Measurements from ENCODE around the gene C4orf50.

- no peak for TF ChIP-seq EZH2phosphoT487 (IDR thresholded peaks at IDR 0.05; ENCODE audit: low read depth)
- TF ChIP-seq, protein P1, sequence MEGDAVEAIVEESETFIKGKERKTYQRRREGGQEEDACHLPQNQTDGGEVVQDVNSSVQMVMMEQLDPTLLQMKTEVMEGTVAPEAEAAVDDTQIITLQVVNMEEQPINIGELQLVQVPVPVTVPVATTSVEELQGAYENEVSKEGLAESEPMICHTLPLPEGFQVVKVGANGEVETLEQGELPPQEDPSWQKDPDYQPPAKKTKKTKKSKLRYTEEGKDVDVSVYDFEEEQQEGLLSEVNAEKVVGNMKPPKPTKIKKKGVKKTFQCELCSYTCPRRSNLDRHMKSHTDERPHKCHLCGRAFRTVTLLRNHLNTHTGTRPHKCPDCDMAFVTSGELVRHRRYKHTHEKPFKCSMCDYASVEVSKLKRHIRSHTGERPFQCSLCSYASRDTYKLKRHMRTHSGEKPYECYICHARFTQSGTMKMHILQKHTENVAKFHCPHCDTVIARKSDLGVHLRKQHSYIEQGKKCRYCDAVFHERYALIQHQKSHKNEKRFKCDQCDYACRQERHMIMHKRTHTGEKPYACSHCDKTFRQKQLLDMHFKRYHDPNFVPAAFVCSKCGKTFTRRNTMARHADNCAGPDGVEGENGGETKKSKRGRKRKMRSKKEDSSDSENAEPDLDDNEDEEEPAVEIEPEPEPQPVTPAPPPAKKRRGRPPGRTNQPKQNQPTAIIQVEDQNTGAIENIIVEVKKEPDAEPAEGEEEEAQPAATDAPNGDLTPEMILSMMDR (IDR thresholded peaks at IDR 0.05; ENCODE audit: low read depth, low read length) = no peak
Measured at GRCh38 chr4:6043843-6044242, 25.6 kb upstream of the C4orf50 start.
